Pancreas (tissue), 10 donors: ENCODE measurements around the gene S100A6. TPM values are rescaled to one million over a fixed set of nuclear protein-coding genes. Genes with fewer than 3 reads are reported as not detected.
A peak's percentile ranks its signal among the peaks of the same experiment; 100 is the strongest.

Experiments used
- ATAC-seq, 4 donors: fragments of 200-7000 bp; cut with Tn5 transposase; one replicate each; pipeline versions ENCODE4 v1.8.0 to v1.9.1; 2020; ENCODE audit warnings: mild to moderate bottlenecking in 4 of 4, moderate library complexity in 4 of 4
- DNase-seq, 6 donors: peaks; one replicate each; pipeline ENCODE4 v3.0.0-alpha.2; 2020
- FAIRE-seq: peaks from 2 replicates; lab custom pipeline; 2012; peaks lifted over from hg19 to GRCh38; lab: Jason Lieb, UNC
- H3K27ac ChIP-seq, 4 donors: fragments of 200-600 bp; sonication (generic); 1 replicate in 3 of 4; 2 replicates in 1 of 4; pipeline versions ENCODE4 v1.5.0 to v1.8.0; 2020
- H3K27me3 ChIP-seq, 4 donors: fragments of 200-600 bp; one replicate each; pipeline ENCODE4 v1.8.0; 2021
- H3K36me3 ChIP-seq, 3 donors: fragments of 200-600 bp; sonication (generic) in 1 of 3; one replicate each; pipeline versions ENCODE4 v1.5.0 to v1.8.0; 2020 to 2021
- H3K4me1 ChIP-seq, 3 donors: fragments of 200-600 bp; one replicate each; pipeline ENCODE4 v1.8.0; 2021
- H3K4me3 ChIP-seq, 4 donors: fragments of 200-600 bp; sonication (generic) in 2 of 4; one replicate each; pipeline versions ENCODE4 v1.5.0 to v1.8.0; 2020 to 2021
- H3K9me3 ChIP-seq, 4 donors: fragments of 200-600 bp; one replicate each; pipeline ENCODE4 v1.8.0; 2021
- WGBS, 2 donors: extraction: QIAGEN DNeasy Blood & Tissue Kit; methylation state at CpG; one replicate each; pipeline ENCODE4 v1.1.7; 2013; 5-methylcytosine and 5-hydroxymethylcytosine counted together
- intact Hi-C, 3 donors: fragments of 100-400 bp; cut with DNase I; formaldehyde crosslinking; loops; one replicate each; pipeline versions ENCODE4 v1.11.1 to v1.14.2; 2022
- polyA plus RNA-seq, 2 donors: library from polyadenylated mRNA; stranded (reverse); fragments of 200-250 nt; gene quantifications; one replicate each; pipeline ENCODE4 v1.2.3, GENCODE V29; 2013
- total RNA-seq, 6 donors: library from RNA; stranded (reverse); fragmentation: NEBNext Ultra II Directional in 4 of 6; extraction: Animal tissue kit (Norgen Biotek cat#: 25700) in 4 of 6; gene quantifications; one replicate each; pipeline versions ENCODE4 v1.2.1 to v1.2.4, GENCODE V29; 2021 to 2023
- TF ChIP-seq, protein P1 (sequence below), 4 donors: fragments of 200-600 bp; sonication (generic) in 3 of 4; IDR thresholded peaks; one replicate each; pipeline versions ENCODE4 v1.5.0 to v1.8.0; 2021; ENCODE audit warnings: antibody characterized with exemption in 4 of 4
- donor health status: healthy with polysubstance abuse.
- donor health status: DM: no; HTN: no; CAD: no; lungs with moderate emphysema.
- donor health status: DM: no; HTN: no; CAD: no.
- donor health status: control.
- donor health status: control.
- donor health status: Bipolar disorder and iron deficiency.
- donor health status: DM: yes; HTN: yes; CAD: no.
- donor health status: DM: no; HTN: no; CAD: no.
- donor health status: DM: no; HTN: no; CAD: no.
- donor health status: DM: yes; HTN: yes; CAD: no.

Gene S100A6
- total and polyA plus RNA-seq, 8 donors: 21.4 to 495 (median 105) TPM

DNA sequence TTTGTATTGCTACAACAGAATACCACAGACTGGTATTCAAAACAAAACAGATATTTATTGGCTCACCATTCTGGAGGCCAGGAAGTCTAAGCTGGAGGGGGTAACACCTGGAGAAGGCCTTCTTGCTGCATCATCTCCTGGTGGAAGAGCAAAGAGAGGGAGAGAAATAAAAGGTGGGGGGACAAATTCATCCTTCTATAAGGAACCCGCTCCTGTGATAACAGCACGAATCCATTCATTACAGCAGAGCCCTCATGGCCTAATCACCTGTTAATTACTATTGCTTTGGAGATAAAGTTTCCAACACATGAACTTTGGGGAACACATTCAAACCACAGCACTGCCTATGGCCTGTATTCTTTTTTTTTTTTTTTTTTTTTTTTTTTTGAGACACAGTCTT is 24.4 kb upstream of the S100A6 start:
- TF ChIP-seq, protein P1, sequence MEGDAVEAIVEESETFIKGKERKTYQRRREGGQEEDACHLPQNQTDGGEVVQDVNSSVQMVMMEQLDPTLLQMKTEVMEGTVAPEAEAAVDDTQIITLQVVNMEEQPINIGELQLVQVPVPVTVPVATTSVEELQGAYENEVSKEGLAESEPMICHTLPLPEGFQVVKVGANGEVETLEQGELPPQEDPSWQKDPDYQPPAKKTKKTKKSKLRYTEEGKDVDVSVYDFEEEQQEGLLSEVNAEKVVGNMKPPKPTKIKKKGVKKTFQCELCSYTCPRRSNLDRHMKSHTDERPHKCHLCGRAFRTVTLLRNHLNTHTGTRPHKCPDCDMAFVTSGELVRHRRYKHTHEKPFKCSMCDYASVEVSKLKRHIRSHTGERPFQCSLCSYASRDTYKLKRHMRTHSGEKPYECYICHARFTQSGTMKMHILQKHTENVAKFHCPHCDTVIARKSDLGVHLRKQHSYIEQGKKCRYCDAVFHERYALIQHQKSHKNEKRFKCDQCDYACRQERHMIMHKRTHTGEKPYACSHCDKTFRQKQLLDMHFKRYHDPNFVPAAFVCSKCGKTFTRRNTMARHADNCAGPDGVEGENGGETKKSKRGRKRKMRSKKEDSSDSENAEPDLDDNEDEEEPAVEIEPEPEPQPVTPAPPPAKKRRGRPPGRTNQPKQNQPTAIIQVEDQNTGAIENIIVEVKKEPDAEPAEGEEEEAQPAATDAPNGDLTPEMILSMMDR (IDR thresholded peaks at IDR 0.05): no peak
- ATAC-seq (no peak), DNase-seq (no peak), FAIRE-seq (no peak)
- Histone ChIP-seq H3K9me3 (no peaks in the 10 kb centered on the region), H3K27me3 (no peaks in the 10 kb centered on the region), H3K4me3 (no peak overlapping the region), H3K36me3 (no peaks in the 10 kb centered on the region), H3K4me1 (no peaks in the 10 kb centered on the region), H3K27ac (no peak overlapping the region)
- 63 to 98% methylated on average over 2 of the region's 2 CpGs for WGBS, 2 donors
- intact Hi-C loops: loop anchor here in 1 of 3 donors (5.0 kb wide), 1 partner anchor 48 kb away; no protein-coding TSS in a partner anchor

DNA sequence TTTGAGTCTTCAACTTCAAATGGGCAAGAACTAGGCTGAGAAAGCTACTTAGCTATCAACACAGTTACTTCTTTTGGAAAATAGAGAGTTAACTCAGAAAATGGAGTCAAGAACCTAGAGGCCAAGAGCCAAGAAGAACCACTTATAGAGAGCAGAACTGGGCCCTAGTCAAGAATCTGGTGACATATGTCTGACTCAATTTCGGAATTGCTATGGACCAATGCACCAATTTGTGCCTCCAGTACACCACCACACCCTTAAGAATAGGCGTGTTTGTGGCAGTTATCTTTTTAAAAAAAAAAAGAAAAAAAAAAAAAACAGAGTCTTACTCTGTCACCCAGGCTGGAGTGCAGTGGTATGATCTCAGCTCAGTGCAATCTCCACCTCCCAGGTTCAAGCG is 22.1 kb upstream of the S100A6 start:
- TF ChIP-seq, protein P1 (IDR thresholded peaks at IDR 0.05): no peak
- DNase-seq (no peak), FAIRE-seq (no peak), ATAC-seq (no peak)
- no peaks in the 10 kb centered on the region for H3K4me1 ChIP-seq
- intact Hi-C loops: no loop called here
- H3K9me3 ChIP-seq: no peaks in the 10 kb centered on the region
- H3K4me3 ChIP-seq: no peak overlapping the region
- no peaks in the 10 kb centered on the region for H3K27me3 ChIP-seq
- H3K36me3 ChIP-seq: no peaks in the 10 kb centered on the region
- H3K27ac ChIP-seq: no peak overlapping the region
- 91 to 97% methylated on average over 3 of the region's 3 CpGs for WGBS, 2 donors

GRCh38 chr1:153556348-153556747 is 20.6 kb upstream of the S100A6 start:
- intact Hi-C loops: no loop called here
- H3K4me1 ChIP-seq: no peaks in the 10 kb centered on the region
- H3K4me3 ChIP-seq: no peak overlapping the region
- FAIRE-seq (no peak), ATAC-seq (no peak), DNase-seq (no peak)
- WGBS, 2 donors: 75 to 83% methylated on average over 1 of the region's 1 CpG
- H3K36me3 ChIP-seq: no peaks in the 10 kb centered on the region
- TF ChIP-seq, protein P1 (IDR thresholded peaks at IDR 0.05): no peak
- H3K9me3 ChIP-seq: no peaks in the 10 kb centered on the region
- H3K27ac ChIP-seq: no peak overlapping the region
- no peaks in the 10 kb centered on the region for H3K27me3 ChIP-seq

GRCh38 chr1:153553830-153554541 is 18.2 kb upstream of the S100A6 start:
- WGBS, 2 donors: 67 to 68% methylated on average over 2 of the region's 2 CpGs
- H3K36me3 ChIP-seq: no peaks in the 10 kb centered on the region
- DNase-seq: peak in 1 of 6 donors; percentile 13
- peak overlapping the region in 3 of 4 donors; percentile 22 to 56 (median 37) for H3K27ac ChIP-seq
- no peaks in the 10 kb centered on the region for H3K27me3 ChIP-seq
- intact Hi-C loops: no loop called here
- TF ChIP-seq, protein P1 (IDR thresholded peaks at IDR 0.05): no peak
- peaks cover 0 to 4% (median 0%) of the 10 kb centered on the region in 3 donors for H3K4me1 ChIP-seq
- FAIRE-seq: no peak
- peak in 3 of 4 donors; percentile 21 to 57 (median 47) for ATAC-seq
- H3K4me3 ChIP-seq: no peak overlapping the region
- no peaks in the 10 kb centered on the region for H3K9me3 ChIP-seq

- Histone ChIP-seq H3K9me3 (no peaks in the 10 kb centered on the region), H3K4me3 (no peak overlapping the region), H3K4me1 (peaks cover 0 to 7% (median 0%) of the 10 kb centered on the region in 3 donors), H3K27me3 (no peaks in the 10 kb centered on the region), H3K27ac (no peak overlapping the region), H3K36me3 (no peaks in the 10 kb centered on the region)
- DNase-seq (peak in 1 of 6 donors; percentile 23), FAIRE-seq (no peak), ATAC-seq (no peak)
- TF ChIP-seq, protein P1 (IDR thresholded peaks at IDR 0.05): no peak
- 85 to 89% methylated on average over 12 of the region's 12 CpGs for whole genome bisulfite sequencing, 2 donors
- intact Hi-C loops: no loop called here
These were observed 17.3 kb upstream of the S100A6 start for GRCh38 chr1:153553096-153553495.
